Stimulated activated effector memory CD8-positive, alpha-beta T cell treated with anti-CD3 and anti-CD28 coated beads, Interleukin-12 subunit alpha, Interleukin-12 subunit beta, amount 100 ng/mL, for 72 hours (primary cell): ENCODE measurements around the gene HDAC4.

ENCODE experiments used
- ATAC-seq: fragments of 150-1000 bp; cut with Tn5 transposase; 2 replicates; pipeline ENCODE4 v1.10.0; 2021
- DNase-seq, 2 donors: peaks; one replicate each; pipeline ENCODE4 v3.0.0; 2021 to 2022; ENCODE audit warnings: low spot score in 2 of 2
- H3K27ac Mint-ChIP-seq: one replicate; pipeline ENCODE4 v1.8.0; 2022; ENCODE audit warnings: mild to moderate bottlenecking, mixed read lengths
- H3K36me3 Mint-ChIP-seq: one replicate; pipeline ENCODE4 v1.8.0; 2022; ENCODE audit warnings: mild to moderate bottlenecking, mixed read lengths
- H3K4me1 Mint-ChIP-seq: one replicate; pipeline ENCODE4 v1.8.0; 2022; ENCODE audit warnings: mixed read lengths
- H3K4me3 Mint-ChIP-seq: one replicate; pipeline ENCODE4 v1.8.0; 2022; ENCODE audit warnings: mild to moderate bottlenecking, mixed read lengths
- H3K9me3 Mint-ChIP-seq: one replicate; pipeline ENCODE4 v1.8.0; 2022; ENCODE audit warnings: mixed read lengths

The HDAC4 gene

DNA sequence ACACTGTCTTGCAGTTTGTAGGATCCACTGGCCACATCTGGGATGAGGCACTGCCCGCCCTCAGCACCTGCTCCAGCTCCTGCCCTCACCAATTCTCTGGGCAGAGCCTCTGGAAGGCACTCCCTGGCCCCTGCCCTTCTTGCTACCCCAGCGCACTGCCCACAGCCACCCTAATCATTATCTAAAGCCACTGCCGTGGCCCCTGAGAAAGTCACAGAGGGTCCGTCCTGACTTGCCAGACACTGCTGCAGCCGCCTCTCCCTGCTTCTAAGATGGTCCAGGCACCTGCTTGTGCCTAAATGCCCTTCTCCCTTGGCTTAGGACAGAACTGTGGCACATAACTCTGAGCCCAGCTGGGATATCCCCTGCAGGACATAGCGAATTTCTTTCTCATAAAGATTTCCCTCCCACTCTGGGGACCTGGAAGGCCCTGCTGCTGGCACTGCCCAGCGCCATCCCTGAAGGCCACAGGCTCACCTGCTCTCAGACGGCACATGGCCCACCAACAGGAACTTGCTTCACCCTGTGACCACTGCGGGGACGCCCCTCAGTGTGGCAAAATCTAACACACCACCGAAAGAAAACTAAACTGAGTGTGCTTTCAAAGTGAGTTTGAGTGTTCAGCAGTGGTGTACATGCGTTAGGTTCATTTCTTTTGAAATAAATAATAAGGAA lies 244.9 kb downstream of the HDAC4 start:
- no peak for DNase-seq
- Mint-ChIP-seq H3K36me3 (peaks cover 16% of the 10 kb centered on the region), H3K27ac (no peak overlapping the region), H3K9me3 (peaks cover 4% of the 10 kb centered on the region), H3K4me1 (peaks cover 41% of the 10 kb centered on the region), H3K4me3 (no peak overlapping the region)
- ATAC-seq: no peak

DNA sequence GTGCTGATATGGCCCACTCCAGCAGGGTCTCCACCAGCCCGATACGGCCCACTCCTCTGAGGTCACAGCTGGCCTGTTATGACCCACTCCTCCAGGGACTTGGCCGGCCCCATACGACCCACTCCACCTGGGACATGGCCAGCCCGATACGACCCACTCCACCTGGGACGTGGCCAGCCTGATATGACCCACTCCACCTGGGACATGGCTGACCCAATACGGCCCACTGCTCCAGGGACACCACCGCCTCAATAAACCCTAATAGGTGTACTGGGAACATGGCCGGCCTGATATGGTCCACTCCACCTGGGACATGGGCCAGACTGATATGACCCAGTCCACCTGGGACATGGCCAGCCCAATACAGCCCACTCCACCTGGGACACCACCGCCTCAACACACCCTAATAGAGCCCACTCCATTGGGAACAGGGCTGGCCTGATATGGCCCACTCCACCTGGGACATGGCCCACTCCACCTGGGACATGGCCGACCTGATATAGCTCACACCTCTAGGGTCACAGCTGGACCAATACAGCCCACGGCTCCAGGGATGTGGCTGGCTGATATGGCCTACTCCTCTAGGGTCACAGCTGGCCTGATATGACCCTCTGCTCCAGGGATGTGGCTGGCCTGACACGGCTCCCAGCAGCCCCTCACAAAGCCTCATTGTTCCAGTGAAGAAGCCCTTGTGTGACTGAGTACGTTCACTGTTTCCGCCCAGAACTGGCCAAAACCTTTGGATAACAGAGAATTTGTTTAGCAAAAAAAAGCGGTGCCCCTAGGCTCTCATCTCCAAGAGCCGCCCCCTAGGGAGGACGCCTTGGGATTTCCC lies 245.6 kb downstream of the HDAC4 start:
- no peak overlapping the region for H3K27ac Mint-ChIP-seq

DNA sequence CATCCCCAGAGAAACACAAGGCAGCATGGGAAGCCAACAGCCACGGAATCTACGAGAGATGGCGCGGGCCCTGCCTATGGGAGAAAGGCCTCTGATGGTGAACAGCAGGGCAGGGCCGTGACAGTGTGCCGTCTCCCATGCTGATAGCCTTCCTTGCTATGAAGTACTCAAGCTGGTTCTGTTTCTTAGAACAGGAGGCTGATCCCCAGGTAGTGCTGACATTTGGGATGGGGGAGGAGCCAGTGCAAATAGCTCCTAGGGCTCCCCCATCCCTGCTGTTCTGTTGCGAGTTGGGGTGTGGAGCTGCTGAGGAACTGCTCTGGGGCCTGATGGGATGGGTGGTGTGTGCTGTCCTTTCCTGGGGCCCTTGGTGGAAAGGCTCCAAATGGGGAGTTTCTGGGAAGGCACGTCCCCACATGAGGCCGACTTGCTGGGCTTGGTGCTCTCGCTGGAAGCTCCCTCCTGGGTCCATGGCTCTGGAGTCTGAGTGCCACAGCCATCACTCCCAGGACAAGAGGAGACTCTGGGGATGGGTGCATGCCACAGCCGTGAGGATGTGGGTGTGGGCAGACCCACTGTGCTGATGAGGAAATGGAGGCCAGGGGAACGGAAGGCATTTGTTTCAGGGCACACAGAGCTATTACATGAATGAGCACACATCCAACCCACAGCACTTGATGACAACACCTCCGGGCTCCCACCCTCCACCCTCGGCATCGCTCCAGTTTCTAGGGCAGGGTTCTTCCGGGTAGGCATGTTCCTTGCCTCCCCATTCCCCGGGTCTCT lies 246.8 kb downstream of the HDAC4 start:
- H3K9me3 Mint-ChIP-seq: no peaks in the 10 kb centered on the region
- no peak overlapping the region for H3K4me3 Mint-ChIP-seq
- H3K27ac Mint-ChIP-seq: no peak overlapping the region
- peaks cover 42% of the 10 kb centered on the region for H3K4me1 Mint-ChIP-seq
- peak; percentile 63 for ATAC-seq
- peaks cover 7% of the 10 kb centered on the region for H3K36me3 Mint-ChIP-seq
- DNase-seq: no peak

More for the DNA sequence above, 245.6 kb downstream of the HDAC4 start:
- peaks cover 4% of the 10 kb centered on the region for H3K9me3 Mint-ChIP-seq
- no peak overlapping the region for H3K4me3 Mint-ChIP-seq
- peaks cover 48% of the 10 kb centered on the region for H3K4me1 Mint-ChIP-seq
- ATAC-seq (no peak), DNase-seq (no peak)
- peaks cover 16% of the 10 kb centered on the region for H3K36me3 Mint-ChIP-seq

DNA sequence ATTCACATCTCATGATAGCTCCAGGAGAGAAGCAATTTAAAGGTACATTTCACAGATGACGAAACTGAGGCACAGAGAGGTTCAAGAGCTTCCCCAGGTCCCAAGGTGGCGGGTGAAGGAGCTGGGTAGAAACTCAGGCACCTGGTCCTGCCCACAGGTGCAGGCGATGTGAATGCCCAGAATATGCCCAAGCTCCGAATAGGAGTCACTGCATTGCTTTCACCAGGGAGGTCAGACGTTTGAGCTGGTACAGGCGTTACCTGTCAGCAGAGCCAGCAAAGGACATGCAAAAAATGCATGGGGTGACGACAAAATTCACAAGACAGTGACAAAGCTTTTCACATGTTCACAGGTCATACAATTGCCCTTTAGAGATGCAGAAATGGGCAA lies 247.9 kb downstream of the HDAC4 start:
- H3K9me3 Mint-ChIP-seq: no peaks in the 10 kb centered on the region
- no peak for ATAC-seq
- no peak overlapping the region for H3K4me3 Mint-ChIP-seq
- DNase-seq: no peak
- H3K27ac Mint-ChIP-seq: no peak overlapping the region
- peaks cover 37% of the 10 kb centered on the region for H3K4me1 Mint-ChIP-seq
- H3K36me3 Mint-ChIP-seq: peaks cover 15% of the 10 kb centered on the region

- H3K4me1 Mint-ChIP-seq: peaks cover 37% of the 10 kb centered on the region
- H3K36me3 Mint-ChIP-seq: peaks cover 20% of the 10 kb centered on the region
- H3K27ac Mint-ChIP-seq: peak overlapping the region; percentile 23
- H3K9me3 Mint-ChIP-seq: no peaks in the 10 kb centered on the region
- ATAC-seq (no peak), DNase-seq (no peak)
- H3K4me3 Mint-ChIP-seq: no peak overlapping the region
Measured at GRCh38 chr2:239152239-239152915, 248.4 kb downstream of the HDAC4 start.

- Mint-ChIP-seq H3K9me3 (no peaks in the 10 kb centered on the region), H3K4me3 (no peak overlapping the region), H3K27ac (peak overlapping the region; percentile 44), H3K4me1 (peaks cover 37% of the 10 kb centered on the region), H3K36me3 (peaks cover 20% of the 10 kb centered on the region)
- DNase-seq (no peak), ATAC-seq (no peak)
Measured at GRCh38 chr2:239151201-239152131, 249.4 kb downstream of the HDAC4 start.

DNA sequence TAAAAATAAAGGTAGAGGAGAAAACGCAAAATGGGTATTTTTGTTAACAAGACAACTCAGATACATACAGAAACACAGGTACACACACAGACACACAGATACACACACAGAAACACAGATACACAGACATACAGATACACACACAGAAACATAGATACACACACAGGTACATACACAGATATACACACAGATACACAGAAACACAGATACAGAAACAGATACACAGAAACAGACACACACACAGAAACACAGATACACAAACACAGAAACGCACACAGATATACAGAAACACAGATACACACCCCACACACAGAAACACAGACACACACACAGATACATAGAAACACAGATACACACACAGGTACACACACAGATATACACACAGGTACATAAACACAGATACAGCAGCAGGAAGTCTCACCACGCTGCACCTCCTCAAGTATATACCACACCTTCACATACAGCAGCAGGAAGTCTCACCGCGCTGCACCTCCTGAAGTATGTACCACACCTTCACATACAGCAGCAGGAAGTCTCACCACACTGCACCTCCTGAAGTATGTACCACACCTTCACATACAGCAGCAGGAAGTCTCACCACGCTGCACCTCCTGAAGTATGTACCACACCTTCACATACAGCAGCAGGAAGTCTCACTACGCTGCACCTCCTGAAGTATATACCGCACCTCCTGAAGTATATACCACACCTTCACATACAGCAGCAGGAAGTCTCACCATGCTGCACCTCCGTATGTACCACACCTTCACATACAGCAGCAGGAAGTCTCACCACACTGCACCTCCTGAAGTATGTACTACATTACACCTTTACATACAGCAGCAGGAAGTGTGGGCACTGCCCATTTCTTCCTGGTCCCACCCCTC lies 250.5 kb downstream of the HDAC4 start:
- Mint-ChIP-seq H3K9me3 (no peaks in the 10 kb centered on the region), H3K4me1 (peaks cover 44% of the 10 kb centered on the region), H3K4me3 (no peak overlapping the region), H3K36me3 (peaks cover 14% of the 10 kb centered on the region), H3K27ac (peak overlapping the region; percentile 44)
- DNase-seq (no peak), ATAC-seq (no peak)

- Mint-ChIP-seq H3K4me3 (no peak overlapping the region), H3K27ac (no peak overlapping the region), H3K36me3 (peaks cover 14% of the 10 kb centered on the region), H3K9me3 (no peaks in the 10 kb centered on the region), H3K4me1 (peaks cover 36% of the 10 kb centered on the region)
- ATAC-seq (no peak), DNase-seq (no peak)
Measured at GRCh38 chr2:239149501-239149900, 251.3 kb downstream of the HDAC4 start.

DNA sequence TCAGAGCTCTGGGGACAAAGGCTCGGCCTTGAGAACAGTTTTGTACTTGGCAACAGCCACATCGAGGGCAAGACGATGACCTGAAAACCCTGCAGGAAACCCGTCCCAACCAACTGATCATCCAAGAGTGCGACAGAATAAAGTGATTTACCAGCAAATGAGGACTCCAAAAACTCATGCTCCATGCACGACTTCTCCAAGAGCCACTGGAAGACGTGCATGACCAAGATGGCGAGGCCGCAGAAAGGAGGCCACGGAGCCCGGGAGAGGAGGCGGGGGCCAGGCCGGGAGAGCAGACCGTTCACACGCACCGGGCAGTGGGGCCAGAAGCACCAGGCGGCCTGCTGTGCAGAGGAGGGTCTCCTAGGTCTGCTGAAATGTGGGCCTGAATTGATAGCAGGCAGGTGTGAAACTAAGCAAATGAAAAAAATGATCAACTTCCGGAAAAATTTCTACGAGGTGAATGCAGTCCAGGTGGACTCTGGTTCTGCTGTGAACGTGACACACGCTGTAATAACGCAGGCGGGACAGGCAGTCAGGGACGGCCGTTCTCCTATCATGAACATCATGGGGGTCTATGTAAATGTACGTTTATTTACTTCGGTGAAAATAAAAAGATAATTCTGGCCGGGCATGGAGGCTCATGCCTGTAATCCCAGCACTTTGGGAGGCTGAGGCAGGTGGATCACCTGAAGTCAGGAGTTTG lies 252.2 kb downstream of the HDAC4 start:
- no peak for ATAC-seq
- Mint-ChIP-seq H3K4me1 (peaks cover 29% of the 10 kb centered on the region), H3K9me3 (no peaks in the 10 kb centered on the region), H3K27ac (no peak overlapping the region), H3K4me3 (no peak overlapping the region), H3K36me3 (peaks cover 14% of the 10 kb centered on the region)
- no peak for DNase-seq

DNA sequence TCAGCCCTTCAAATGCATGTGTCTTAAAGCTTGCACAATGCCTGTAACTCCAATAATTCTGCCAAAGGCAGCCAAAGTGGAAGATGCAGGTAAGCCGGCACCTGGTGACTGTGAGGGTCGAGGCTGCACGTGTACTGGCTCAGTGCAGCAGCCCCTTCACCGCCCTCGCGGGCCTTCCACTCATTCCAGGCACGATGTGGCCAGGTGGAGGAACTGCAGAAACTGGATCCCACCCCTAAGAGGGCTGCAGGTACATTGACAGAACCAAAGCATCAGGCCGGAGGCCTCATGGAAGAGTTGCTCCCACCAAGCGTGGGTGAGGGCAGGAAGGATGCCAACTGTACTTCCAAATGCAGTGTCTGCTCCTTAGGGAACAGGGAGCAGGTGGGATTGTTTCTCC lies 253.4 kb downstream of the HDAC4 start:
- Mint-ChIP-seq H3K9me3 (no peaks in the 10 kb centered on the region), H3K4me3 (no peak overlapping the region), H3K4me1 (peaks cover 24% of the 10 kb centered on the region), H3K36me3 (peaks cover 24% of the 10 kb centered on the region), H3K27ac (no peak overlapping the region)
- DNase-seq (no peak), ATAC-seq (no peak)

DNA sequence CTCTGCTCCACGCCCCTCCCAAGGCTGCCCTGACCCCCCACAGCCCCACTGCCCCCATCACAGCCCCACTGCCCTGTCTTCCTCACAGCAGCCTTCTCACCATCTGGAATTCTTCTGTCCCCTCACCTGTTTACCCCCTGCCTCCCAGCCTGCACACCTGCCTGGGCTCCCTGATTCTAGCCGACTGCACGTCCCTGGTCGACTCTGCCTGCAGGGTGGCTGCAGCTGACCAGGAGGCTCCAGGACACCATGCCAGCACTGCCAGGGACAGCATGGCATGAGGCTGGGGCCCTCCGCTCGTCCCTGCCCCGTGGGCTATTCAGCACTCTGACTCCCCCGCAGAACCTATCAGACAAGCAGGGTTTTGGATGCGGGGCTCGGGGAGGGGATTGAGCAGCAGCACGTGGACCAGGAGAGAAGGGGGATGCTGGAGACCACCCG lies 254.1 kb downstream of the HDAC4 start:
- peaks cover 21% of the 10 kb centered on the region for H3K4me1 Mint-ChIP-seq
- no peaks in the 10 kb centered on the region for H3K9me3 Mint-ChIP-seq
- ATAC-seq (no peak), DNase-seq (no peak)
- no peak overlapping the region for H3K4me3 Mint-ChIP-seq
- no peak overlapping the region for H3K27ac Mint-ChIP-seq
- peaks cover 30% of the 10 kb centered on the region for H3K36me3 Mint-ChIP-seq

DNA sequence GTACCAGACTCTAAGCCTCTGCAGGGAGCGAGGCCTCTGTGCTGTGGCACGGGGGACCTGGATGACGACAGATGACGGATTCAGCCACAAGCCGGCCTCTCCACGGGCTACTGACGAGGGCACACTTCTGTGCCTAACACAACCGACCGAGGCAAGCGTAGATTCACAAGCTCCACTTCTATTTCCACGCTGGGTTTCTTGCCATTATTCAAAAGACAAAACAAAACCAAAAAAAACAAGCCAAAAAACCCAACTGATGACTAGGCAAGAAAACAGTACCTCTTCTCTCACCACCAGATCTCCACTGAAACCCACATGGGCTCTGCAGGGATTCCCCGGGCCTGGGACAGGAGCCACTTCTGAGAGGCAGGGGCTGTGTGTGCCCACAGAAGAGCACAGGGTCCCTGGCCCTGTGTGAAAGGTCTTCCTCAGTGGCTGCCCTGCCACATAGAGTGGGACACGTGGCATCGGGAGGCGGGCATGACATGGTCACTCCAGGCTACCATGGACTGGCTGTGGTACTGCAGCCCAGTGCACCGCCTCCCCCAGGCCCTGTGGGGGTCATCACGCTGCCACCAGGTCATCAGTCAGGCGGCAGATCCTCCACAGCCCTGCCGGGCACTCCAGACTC lies 254.7 kb downstream of the HDAC4 start:
- DNase-seq (no peak), ATAC-seq (peak; percentile 70)
- Mint-ChIP-seq H3K9me3 (no peaks in the 10 kb centered on the region), H3K4me3 (no peak overlapping the region), H3K27ac (peak overlapping the region; percentile 12), H3K4me1 (peaks cover 19% of the 10 kb centered on the region), H3K36me3 (peaks cover 30% of the 10 kb centered on the region)
